Measurements from ENCODE around the gene ATP7B. TPM values are rescaled to one million over a fixed set of nuclear protein-coding genes. Genes with fewer than 3 reads are reported as not detected.

Gene ATP7B
- total and polyA plus RNA-seq, 2 donors (not counting 3 experiments of a cell fraction or from before 2014, with no cell fraction given), result 4.2 to 8.0 TPM

DNA sequence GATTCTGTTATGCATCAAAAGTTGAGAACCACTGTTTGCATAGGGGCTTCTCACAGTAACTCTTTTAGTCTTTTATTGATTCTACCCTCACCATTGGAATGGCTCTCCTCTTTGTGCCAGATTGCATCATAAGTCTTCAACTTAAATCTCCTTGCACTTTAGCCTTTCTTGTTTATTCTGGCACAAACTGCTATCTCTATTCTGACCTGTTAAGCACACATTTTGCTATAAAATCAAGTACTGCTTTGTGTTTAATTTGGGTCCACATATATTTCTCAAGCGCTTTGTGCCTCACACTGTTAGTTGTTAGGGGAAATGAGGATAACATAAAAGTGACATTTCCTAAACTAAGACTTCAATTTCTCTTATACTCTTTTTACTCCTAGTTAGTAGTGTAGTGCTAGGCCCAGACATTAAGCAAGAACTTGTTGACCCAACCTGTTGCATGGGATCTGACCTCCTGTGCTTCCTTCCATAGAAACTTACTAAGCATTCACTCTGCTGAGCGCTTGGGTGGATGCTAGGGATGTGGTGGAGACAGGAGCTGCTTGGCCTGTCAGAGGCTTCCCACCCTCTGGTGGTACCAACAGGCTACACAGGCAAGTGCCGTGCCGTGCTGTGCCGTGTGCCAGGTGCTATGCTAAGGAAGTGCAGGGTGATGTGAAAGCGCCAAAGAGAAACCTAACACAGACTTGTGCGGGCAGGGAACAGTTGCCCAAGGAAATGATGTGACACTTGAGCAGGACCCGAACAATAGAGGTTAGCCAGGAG is 14.4 kb upstream of the ATP7B start:
- TF ChIP-seq FOS (IDR thresholded peaks at IDR 0.05; ENCODE audit: borderline replicate concordance, insufficient read depth, low read length), result no peak
- no peak for TF ChIP-seq JUN (IDR thresholded peaks at IDR 0.05; ENCODE audit: borderline replicate concordance, insufficient read depth, insufficient read length, low read depth)
- TF ChIP-seq POLR2AphosphoS5 (IDR thresholded peaks at IDR 0.05; ENCODE audit: insufficient read depth, low read depth, low read length), result no peak
- no peak for TF ChIP-seq MYC (IDR thresholded peaks at IDR 0.05; ENCODE audit: low read depth, low read length)
- TF ChIP-seq EZH2 (IDR thresholded peaks at IDR 0.05; ENCODE audit: borderline replicate concordance, low read depth, low read length, severe bottlenecking), result no peak
- CTCF ChIA-PET, result no interaction called here
- no peaks in the 10 kb centered on the region for H3K4me1 ChIP-seq (ENCODE audit: control insufficient read depth, extremely low read depth, insufficient read depth, low read length)
- H3K36me3 ChIP-seq (ENCODE audit: control insufficient read depth in 2 of 2, extremely low read depth in 1 of 2, insufficient read depth in 2 of 2, low read length in 2 of 2), result peaks cover 7 to 13% of the 10 kb centered on the region in 2 experiments
- DNase-seq (ENCODE audit: low read depth, low spot score), result no peak
- POLR2A ChIA-PET, result no interaction called here
- H3K27me3 ChIP-seq (ENCODE audit: control insufficient read depth in 2 of 2, insufficient read depth in 2 of 2, low read length in 2 of 2), result no peaks in the 10 kb centered on the region
- no peak overlapping the region for H3K4me2 ChIP-seq (ENCODE audit: insufficient read depth, low read length)
- intact Hi-C loops (cut with micrococcal nuclease), result no loop called here
- H4K20me1 ChIP-seq (replicated peaks; ENCODE audit: control insufficient read depth, extremely low read depth, insufficient read depth, low read length), result no peaks in the 10 kb centered on the region
- FAIRE-seq, result no peak
- no peak overlapping the region for H2AFZ ChIP-seq (ENCODE audit: low read depth, low read length)
- peaks cover 2% of the 10 kb centered on the region for H3K79me2 ChIP-seq (ENCODE audit: control insufficient read depth, insufficient read depth, low read length)
- no peaks in the 10 kb centered on the region for H3K9me1 ChIP-seq (replicated peaks; ENCODE audit: control insufficient read depth, extremely low read depth, insufficient read depth, low read length)
- BruUV-seq (replicated peaks), result no TSS peak
- no peak overlapping the region for H3K27ac ChIP-seq (ENCODE audit: insufficient read depth, low read depth, low read length)
- H3K9me3 ChIP-seq (replicated peaks; ENCODE audit: control insufficient read depth, insufficient read depth, low read length), result no peaks in the 10 kb centered on the region
- dilution Hi-C loops (cut with MboI; ENCODE audit: extremely low pct_ligation_motif_present, low sequenced_read_pairs), result no loop called here
- H3K4me3 ChIP-seq (replicated peaks in 1 of 3; ENCODE audit: insufficient read depth in 1 of 3, low read depth in 1 of 3, low read length in 3 of 3), result no peak overlapping the region
- no peak overlapping the region for H3K9ac ChIP-seq (replicated peaks; ENCODE audit: extremely low read depth, insufficient read depth, low read length)

DNA sequence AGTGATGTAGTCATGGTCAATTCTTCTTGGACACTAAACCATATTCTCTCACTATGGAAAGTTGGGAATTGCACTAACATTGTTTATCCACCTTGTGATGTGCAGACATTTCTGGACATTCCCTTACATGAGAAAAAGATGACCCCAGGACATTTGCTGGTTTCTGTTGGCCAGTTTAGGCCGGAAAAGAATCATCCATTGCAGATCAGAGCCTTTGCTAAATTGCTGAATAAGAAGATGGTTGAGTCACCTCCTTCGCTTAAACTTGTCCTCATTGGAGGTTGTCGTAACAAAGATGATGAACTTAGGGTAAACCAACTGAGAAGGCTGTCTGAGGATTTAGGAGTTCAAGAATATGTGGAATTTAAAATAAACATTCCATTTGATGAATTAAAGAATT is 13.2 kb upstream of the ATP7B start, which contains the start of gene UTP14C:
UTP14C (plus strand) TSS at position 211 of the 400 bp plus-strand sequence. CDS start 4,114 bp downstream, outside the sequence.
- Histone ChIP-seq H3K9me1 (replicated peaks; ENCODE audit: control insufficient read depth, extremely low read depth, insufficient read depth, low read length) (no peaks in the 10 kb centered on the region), H3K79me2 (ENCODE audit: control insufficient read depth, insufficient read depth, low read length) (peaks cover 2% of the 10 kb centered on the region), H3K27me3 (ENCODE audit: control insufficient read depth in 2 of 2, insufficient read depth in 2 of 2, low read length in 2 of 2) (no peaks in the 10 kb centered on the region), H3K9me3 (replicated peaks; ENCODE audit: control insufficient read depth, insufficient read depth, low read length) (no peaks in the 10 kb centered on the region), H3K4me2 (ENCODE audit: insufficient read depth, low read length) (no peak within 1 kb of the TSS), H3K4me3 (replicated peaks in 1 of 3; ENCODE audit: insufficient read depth in 1 of 3, low read depth in 1 of 3, low read length in 3 of 3) (no peak within 1 kb of the TSS), H3K36me3 (ENCODE audit: control insufficient read depth in 2 of 2, extremely low read depth in 1 of 2, insufficient read depth in 2 of 2, low read length in 2 of 2) (peaks cover 10 to 13% of the 10 kb centered on the region in 2 experiments), H4K20me1 (replicated peaks; ENCODE audit: control insufficient read depth, extremely low read depth, insufficient read depth, low read length) (no peaks in the 10 kb centered on the region), H3K27ac (ENCODE audit: insufficient read depth, low read depth, low read length) (no peak within 1 kb of the TSS), H3K4me1 (ENCODE audit: control insufficient read depth, extremely low read depth, insufficient read depth, low read length) (no peaks in the 10 kb centered on the region), H3K9ac (replicated peaks; ENCODE audit: extremely low read depth, insufficient read depth, low read length) (no peak within 1 kb of the TSS), H2AFZ (ENCODE audit: low read depth, low read length) (no peak within 1 kb of the TSS)
- FAIRE-seq, result no peak
- BruUV-seq (replicated peaks), result no TSS peak
- dilution Hi-C loops (cut with MboI; ENCODE audit: extremely low pct_ligation_motif_present, low sequenced_read_pairs), result no loop called here
- POLR2A ChIA-PET, result no interaction called here
- no peak for TF ChIP-seq MYC (IDR thresholded peaks at IDR 0.05; ENCODE audit: low read depth, low read length)
- TF ChIP-seq POLR2A (IDR thresholded peaks at IDR 0.05; ENCODE audit: low read depth, low read length), result no peak
- no peak for TF ChIP-seq GATA2 (IDR thresholded peaks at IDR 0.05; ENCODE audit: insufficient read depth, insufficient read length, low read depth, low read length)
- no peak for TF ChIP-seq MAX (IDR thresholded peaks at IDR 0.05; ENCODE audit: insufficient read depth, insufficient read length)
- TF ChIP-seq EZH2 (IDR thresholded peaks at IDR 0.05; ENCODE audit: borderline replicate concordance, low read depth, low read length, severe bottlenecking), result no peak
- TF ChIP-seq, protein P1, sequence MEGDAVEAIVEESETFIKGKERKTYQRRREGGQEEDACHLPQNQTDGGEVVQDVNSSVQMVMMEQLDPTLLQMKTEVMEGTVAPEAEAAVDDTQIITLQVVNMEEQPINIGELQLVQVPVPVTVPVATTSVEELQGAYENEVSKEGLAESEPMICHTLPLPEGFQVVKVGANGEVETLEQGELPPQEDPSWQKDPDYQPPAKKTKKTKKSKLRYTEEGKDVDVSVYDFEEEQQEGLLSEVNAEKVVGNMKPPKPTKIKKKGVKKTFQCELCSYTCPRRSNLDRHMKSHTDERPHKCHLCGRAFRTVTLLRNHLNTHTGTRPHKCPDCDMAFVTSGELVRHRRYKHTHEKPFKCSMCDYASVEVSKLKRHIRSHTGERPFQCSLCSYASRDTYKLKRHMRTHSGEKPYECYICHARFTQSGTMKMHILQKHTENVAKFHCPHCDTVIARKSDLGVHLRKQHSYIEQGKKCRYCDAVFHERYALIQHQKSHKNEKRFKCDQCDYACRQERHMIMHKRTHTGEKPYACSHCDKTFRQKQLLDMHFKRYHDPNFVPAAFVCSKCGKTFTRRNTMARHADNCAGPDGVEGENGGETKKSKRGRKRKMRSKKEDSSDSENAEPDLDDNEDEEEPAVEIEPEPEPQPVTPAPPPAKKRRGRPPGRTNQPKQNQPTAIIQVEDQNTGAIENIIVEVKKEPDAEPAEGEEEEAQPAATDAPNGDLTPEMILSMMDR (IDR thresholded peaks at IDR 0.05; ENCODE audit: extremely low read depth in 1 of 2, insufficient read depth in 1 of 2, low read depth in 1 of 2, low read length in 2 of 2), result no peak
- no peak for DNase-seq (ENCODE audit: low read depth, low spot score)
- CTCF ChIA-PET, result no interaction called here
- intact Hi-C loops (cut with micrococcal nuclease), result no loop called here
